Measurements from ENCODE around the gene NODAL.

NODAL gene

GRCh38 chr10:70432101-70432500, 9.4 kb downstream of the NODAL start:
- H3K36me3 Mint-ChIP-seq (ENCODE audit: low read depth) = peaks cover 7% of the 10 kb centered on the region
- H3K27ac Mint-ChIP-seq = no peak overlapping the region

GRCh38 chr10:70430493-70431445, 10.7 kb downstream of the NODAL start:
- Mint-ChIP-seq H3K4me1 (peaks cover 13% of the 10 kb centered on the region), H3K9me3 (no peaks in the 10 kb centered on the region), H3K4me3 (no peak overlapping the region), H3K27me3 (no peaks in the 10 kb centered on the region), H3K36me3 (ENCODE audit: low read depth) (peaks cover 7% of the 10 kb centered on the region), H3K27ac (no peak overlapping the region)
- DNase-seq (no peak), ATAC-seq (no peak)

More at GRCh38 chr10:70432101-70432500, 9.4 kb downstream of the NODAL start:
- H3K27me3 Mint-ChIP-seq = no peaks in the 10 kb centered on the region
- peaks cover 13% of the 10 kb centered on the region for H3K4me1 Mint-ChIP-seq
- ATAC-seq (no peak), DNase-seq (no peak)
- no peaks in the 10 kb centered on the region for H3K9me3 Mint-ChIP-seq
- no peak overlapping the region for H3K4me3 Mint-ChIP-seq

GRCh38 chr10:70426823-70427222, 14.7 kb downstream of the NODAL start:
- H3K27ac Mint-ChIP-seq = no peak overlapping the region
- peaks cover under 1% of the 10 kb centered on the region for H3K4me1 Mint-ChIP-seq
- ATAC-seq (no peak), DNase-seq (no peak)
- H3K36me3 Mint-ChIP-seq (ENCODE audit: low read depth) = peaks cover 21% of the 10 kb centered on the region
- H3K9me3 Mint-ChIP-seq = no peaks in the 10 kb centered on the region
- H3K4me3 Mint-ChIP-seq = no peak overlapping the region
- no peaks in the 10 kb centered on the region for H3K27me3 Mint-ChIP-seq

- H3K9me3 Mint-ChIP-seq = no peaks in the 10 kb centered on the region
- no peak overlapping the region for H3K27ac Mint-ChIP-seq
- H3K4me3 Mint-ChIP-seq = no peak overlapping the region
- H3K36me3 Mint-ChIP-seq (ENCODE audit: low read depth) = peaks cover 23% of the 10 kb centered on the region
- DNase-seq (no peak), ATAC-seq (no peak)
- H3K27me3 Mint-ChIP-seq = no peaks in the 10 kb centered on the region
- no peaks in the 10 kb centered on the region for H3K4me1 Mint-ChIP-seq
Measured at GRCh38 chr10:70425096-70425495, 16.4 kb downstream of the NODAL start.

- Mint-ChIP-seq H3K9me3 (no peaks in the 10 kb centered on the region), H3K27me3 (no peaks in the 10 kb centered on the region), H3K4me1 (no peaks in the 10 kb centered on the region), H3K36me3 (ENCODE audit: low read depth) (peaks cover 25% of the 10 kb centered on the region), H3K27ac (no peak overlapping the region), H3K4me3 (no peak overlapping the region)
- no peak for ATAC-seq
- DNase-seq = no peak
Measured at GRCh38 chr10:70424320-70424719, 17.2 kb downstream of the NODAL start.

GRCh38 chr10:70418713-70419112, 22.8 kb downstream of the NODAL start:
- Mint-ChIP-seq H3K4me3 (no peak overlapping the region), H3K4me1 (peaks cover 29% of the 10 kb centered on the region), H3K9me3 (no peaks in the 10 kb centered on the region), H3K27ac (no peak overlapping the region), H3K27me3 (no peaks in the 10 kb centered on the region), H3K36me3 (ENCODE audit: low read depth) (peaks cover 25% of the 10 kb centered on the region)
- ATAC-seq = no peak
- no peak for DNase-seq

- H3K27ac Mint-ChIP-seq = no peak overlapping the region
- ATAC-seq = peak; percentile 66
Measured at GRCh38 chr10:70418229-70418628, 23.3 kb downstream of the NODAL start.

GRCh38 chr10:70417568-70417967, 23.9 kb downstream of the NODAL start:
- Mint-ChIP-seq H3K9me3 (no peaks in the 10 kb centered on the region), H3K27me3 (no peaks in the 10 kb centered on the region), H3K4me1 (peaks cover 32% of the 10 kb centered on the region), H3K27ac (peak overlapping the region; percentile 66), H3K4me3 (no peak overlapping the region), H3K36me3 (ENCODE audit: low read depth) (peaks cover 17% of the 10 kb centered on the region)
- ATAC-seq (peak; percentile 66), DNase-seq (no peak)

More at GRCh38 chr10:70418229-70418628, 23.3 kb downstream of the NODAL start:
- peaks cover 20% of the 10 kb centered on the region for H3K36me3 Mint-ChIP-seq (ENCODE audit: low read depth)
- DNase-seq = peak; percentile 14
- H3K4me3 Mint-ChIP-seq = no peak overlapping the region
- H3K9me3 Mint-ChIP-seq = no peaks in the 10 kb centered on the region
- H3K4me1 Mint-ChIP-seq = peaks cover 29% of the 10 kb centered on the region
- H3K27me3 Mint-ChIP-seq = no peaks in the 10 kb centered on the region

- H3K27ac Mint-ChIP-seq = no peak overlapping the region
- H3K4me1 Mint-ChIP-seq = peaks cover 60% of the 10 kb centered on the region
- no peaks in the 10 kb centered on the region for H3K27me3 Mint-ChIP-seq
- no peak overlapping the region for H3K4me3 Mint-ChIP-seq
- no peaks in the 10 kb centered on the region for H3K9me3 Mint-ChIP-seq
- ATAC-seq (no peak), DNase-seq (no peak)
- peaks cover 20% of the 10 kb centered on the region for H3K36me3 Mint-ChIP-seq (ENCODE audit: low read depth)
Measured at GRCh38 chr10:70412356-70412755, 29.1 kb downstream of the NODAL start.

GRCh38 chr10:70410608-70411007, 30.9 kb downstream of the NODAL start:
- ATAC-seq (no peak), DNase-seq (no peak)
- Mint-ChIP-seq H3K36me3 (ENCODE audit: low read depth) (peaks cover 17% of the 10 kb centered on the region), H3K4me1 (peaks cover 64% of the 10 kb centered on the region), H3K9me3 (no peaks in the 10 kb centered on the region), H3K27ac (no peak overlapping the region), H3K4me3 (no peak overlapping the region), H3K27me3 (no peaks in the 10 kb centered on the region)

- no peaks in the 10 kb centered on the region for H3K9me3 Mint-ChIP-seq
- H3K27ac Mint-ChIP-seq = peak overlapping the region; percentile 19
- ATAC-seq (no peak), DNase-seq (no peak)
- H3K4me3 Mint-ChIP-seq = no peak overlapping the region
- peaks cover 15% of the 10 kb centered on the region for H3K36me3 Mint-ChIP-seq (ENCODE audit: low read depth)
- no peaks in the 10 kb centered on the region for H3K27me3 Mint-ChIP-seq
- peaks cover 66% of the 10 kb centered on the region for H3K4me1 Mint-ChIP-seq
Measured at GRCh38 chr10:70409772-70410171, 31.7 kb downstream of the NODAL start.

GRCh38 chr10:70405037-70405824, 36.2 kb downstream of the NODAL start:
- Mint-ChIP-seq H3K9me3 (no peaks in the 10 kb centered on the region), H3K4me3 (peak overlapping the region; percentile 96), H3K27me3 (no peaks in the 10 kb centered on the region), H3K36me3 (ENCODE audit: low read depth) (peaks cover 11% of the 10 kb centered on the region), H3K4me1 (peaks cover 57% of the 10 kb centered on the region), H3K27ac (peak overlapping the region; percentile 91)
- DNase-seq (peak; percentile 34), ATAC-seq (peak; percentile 59)

- H3K9me3 Mint-ChIP-seq = no peaks in the 10 kb centered on the region
- DNase-seq (no peak), ATAC-seq (peak; percentile 2)
- H3K4me1 Mint-ChIP-seq = peaks cover 55% of the 10 kb centered on the region
- no peaks in the 10 kb centered on the region for H3K27me3 Mint-ChIP-seq
- peaks cover 9% of the 10 kb centered on the region for H3K36me3 Mint-ChIP-seq (ENCODE audit: low read depth)
- H3K4me3 Mint-ChIP-seq = peak overlapping the region; percentile 96
- peak overlapping the region; percentile 91 for H3K27ac Mint-ChIP-seq
Measured at GRCh38 chr10:70404787-70405036, 36.8 kb downstream of the NODAL start.

GRCh38 chr10:70404036-70404786, 37.3 kb downstream of the NODAL start, which contains the start of gene EIF4EBP2:
TSS of gene EIF4EBP2 (plus strand) at chr10:70404145. CDS start at chr10:70404402, 257 bp downstream.
- H3K9me3 Mint-ChIP-seq = no peaks in the 10 kb centered on the region
- DNase-seq = peak; percentile 100
- peaks cover 51% of the 10 kb centered on the region for H3K4me1 Mint-ChIP-seq
- peak within 1 kb of the TSS; percentile 91 for H3K27ac Mint-ChIP-seq
- H3K36me3 Mint-ChIP-seq (ENCODE audit: low read depth) = peaks cover 7% of the 10 kb centered on the region
- H3K4me3 Mint-ChIP-seq = peak within 1 kb of the TSS; percentile 96
- peak; percentile 96 for ATAC-seq
- H3K27me3 Mint-ChIP-seq = no peaks in the 10 kb centered on the region
